Gastrocnemius medialis (tissue), 4 donors: ENCODE data around the gene GABRR2. TPM values are rescaled to one million over a fixed set of nuclear protein-coding genes. Genes with fewer than 3 reads are reported as not detected.

Source experiments
- ATAC-seq, 2 donors: fragments of 150-250 bp; one replicate each; pipeline ENCODE4 v1.9.1; 2016
- DNase-seq, 2 donors: peaks; one replicate each; pipeline ENCODE4 v3.0.0-alpha.2; 2019
- H3K27ac ChIP-seq, 4 donors: fragments of 200-600 bp; sonication (generic); 1 replicate in 1 of 4; 2 replicates in 3 of 4; pipeline ENCODE4 v1.5.1; 2016 to 2018; ENCODE audit warnings: mild to moderate bottlenecking in 2 of 4, moderate library complexity in 1 of 4
- H3K27me3 ChIP-seq, 3 donors: fragments of 200-600 bp; sonication (generic) in 2 of 3; 1 replicate in 1 of 3; 2 replicates in 2 of 3; pipeline versions ENCODE4 v1.5.1 to v1.6.0; 2016 to 2019; ENCODE audit warnings: mild to moderate bottlenecking in 1 of 3, moderate library complexity in 1 of 3
- H3K36me3 ChIP-seq, 2 donors: fragments of 200-600 bp; sonication (generic) in 1 of 2; one replicate each; pipeline ENCODE4 v1.5.1; 2017 to 2018
- H3K4me1 ChIP-seq, 2 donors: fragments of 200-600 bp; sonication (generic) in 1 of 2; one replicate each; pipeline ENCODE4 v1.5.1; 2016 to 2017; ENCODE audit warnings: mild to moderate bottlenecking in 2 of 2
- H3K4me3 ChIP-seq, 4 donors: fragments of 200-600 bp; sonication (generic) in 3 of 4; 1 replicate in 1 of 4; 2 replicates in 3 of 4; pipeline ENCODE4 v1.5.1; 2016 to 2019; ENCODE audit warnings: mild to moderate bottlenecking in 2 of 4
- H3K9me3 ChIP-seq, 3 donors: fragments of 200-600 bp; sonication (generic) in 2 of 3; 1 replicate in 1 of 3; 2 replicates in 2 of 3; pipeline ENCODE4 v1.5.1; 2016 to 2019
- POLR2A ChIP-seq, 2 donors: fragments of 450-650 bp; IDR thresholded peaks; one replicate each; pipeline ENCODE4 v1.6.1; 2017; ENCODE audit warnings: antibody characterized with exemption in 2 of 2, mild to moderate bottlenecking in 2 of 2, moderate library complexity in 2 of 2
- in situ Hi-C, 4 donors: fragments of 200-750 bp; cut with MboI; loops; one replicate each; pipeline versions ENCODE4 v1.15.0 to v1.8.0; 2017; ENCODE audit warnings: low sequenced_read_pairs in 4 of 4
- intact Hi-C: fragments of 100-400 bp; cut with DNase I; formaldehyde crosslinking; loops from one replicate; pipeline ENCODE4 v1.15.1; 2023; ENCODE audit warnings: low total_unique reads
- total RNA-seq, 4 donors: library from RNA; depleted of rRNA; stranded (reverse); fragments of >200 nt; gene quantifications; one replicate each; pipeline versions ENCODE4 v1.1.0 to v1.2.3, GENCODE V29; 2016
- TF ChIP-seq, protein P1 (sequence below), 5 experiments: fragments of 450-650 bp in 3 of 5; fragments of 200-600 bp in 2 of 5; sonication (generic) in 2 of 5; IDR thresholded peaks in 4 of 5; conservative IDR thresholded peaks in 1 of 5; 1 replicate in 4 of 5; 2 replicates in 1 of 5; pipeline ENCODE4 v1.5.1; 2016 to 2019; ENCODE audit warnings: antibody characterized with exemption in 5 of 5, mild to moderate bottlenecking in 3 of 5, moderate library complexity in 3 of 5

The GABRR2 gene
- total RNA-seq, 4 donors from 2014 or later = 0.24 to 0.71 TPM; not detected in 2

DNA sequence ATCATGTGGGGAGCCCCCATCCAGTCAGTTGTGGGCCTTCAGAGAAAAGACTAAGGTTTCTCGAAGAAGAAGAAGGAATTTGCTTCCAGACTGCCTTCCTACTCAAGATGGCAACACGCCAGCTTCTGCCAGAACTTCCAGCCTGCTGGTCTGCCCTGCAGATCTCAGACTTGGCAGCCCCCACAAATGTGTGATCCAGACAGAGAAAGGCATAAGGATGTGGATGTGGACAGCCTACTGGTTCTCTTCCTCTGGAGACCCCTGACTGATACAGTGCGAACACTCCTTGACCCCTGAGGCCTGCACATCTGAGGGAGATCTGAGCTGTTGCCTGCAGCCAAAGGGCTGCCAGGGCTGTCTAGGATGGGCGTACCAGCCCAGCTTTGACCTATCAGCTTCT lies 106.5 kb downstream of the GABRR2 start:
- no peak overlapping the region for H3K27ac ChIP-seq
- DNase-seq = no peak
- H3K27me3 ChIP-seq = no peaks in the 10 kb centered on the region
- TF ChIP-seq POLR2A (IDR thresholded peaks at IDR 0.05) = no peak
- TF ChIP-seq, protein P1, sequence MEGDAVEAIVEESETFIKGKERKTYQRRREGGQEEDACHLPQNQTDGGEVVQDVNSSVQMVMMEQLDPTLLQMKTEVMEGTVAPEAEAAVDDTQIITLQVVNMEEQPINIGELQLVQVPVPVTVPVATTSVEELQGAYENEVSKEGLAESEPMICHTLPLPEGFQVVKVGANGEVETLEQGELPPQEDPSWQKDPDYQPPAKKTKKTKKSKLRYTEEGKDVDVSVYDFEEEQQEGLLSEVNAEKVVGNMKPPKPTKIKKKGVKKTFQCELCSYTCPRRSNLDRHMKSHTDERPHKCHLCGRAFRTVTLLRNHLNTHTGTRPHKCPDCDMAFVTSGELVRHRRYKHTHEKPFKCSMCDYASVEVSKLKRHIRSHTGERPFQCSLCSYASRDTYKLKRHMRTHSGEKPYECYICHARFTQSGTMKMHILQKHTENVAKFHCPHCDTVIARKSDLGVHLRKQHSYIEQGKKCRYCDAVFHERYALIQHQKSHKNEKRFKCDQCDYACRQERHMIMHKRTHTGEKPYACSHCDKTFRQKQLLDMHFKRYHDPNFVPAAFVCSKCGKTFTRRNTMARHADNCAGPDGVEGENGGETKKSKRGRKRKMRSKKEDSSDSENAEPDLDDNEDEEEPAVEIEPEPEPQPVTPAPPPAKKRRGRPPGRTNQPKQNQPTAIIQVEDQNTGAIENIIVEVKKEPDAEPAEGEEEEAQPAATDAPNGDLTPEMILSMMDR (IDR thresholded peaks at IDR 0.05 in 4 of 5, conservative IDR thresholded peaks at IDR 0.05 in 1 of 5) = no peak
- no peaks in the 10 kb centered on the region for H3K4me1 ChIP-seq
- intact Hi-C loops (no loop called here), in situ Hi-C loops (no loop called here)
- no peaks in the 10 kb centered on the region for H3K36me3 ChIP-seq
- no peak for ATAC-seq
- H3K4me3 ChIP-seq = no peak overlapping the region
- no peaks in the 10 kb centered on the region for H3K9me3 ChIP-seq

Other genes starting within 250 kb of the GABRR2 start
- 100 to 1,000 TPM; 229 to 458 (median 311) TPM for gene PNRC1, start 234.5 kb downstream of the GABRR2 start, total RNA-seq
- gene SRSF12, start 197.2 kb downstream of the GABRR2 start, total RNA-seq = under 1 TPM in 2 of 4 donors, not detected in 2; 0.31 to 0.33 TPM
- 10 to 100 TPM; 18.1 to 54.6 (median 26.3) TPM for gene PM20D2, start 169.2 kb downstream of the GABRR2 start, total RNA-seq
- gene GABRR1, start 97.9 kb downstream of the GABRR2 start, total RNA-seq = under 1 TPM in 2 of 4 donors, not detected in 2; 0.20 to 0.25 TPM
- 10 to 100 TPM; 10.5 to 15.1 (median 14.6) TPM for gene UBE2J1, start 37.4 kb upstream of the GABRR2 start, total RNA-seq
- gene RRAGD, start 97.0 kb upstream of the GABRR2 start, total RNA-seq = 100 to 1,000 TPM in 2 of 4 donors, 10 to 100 TPM in 2; 53.6 to 173 (median 106) TPM
- 1 to 10 TPM; 1.6 to 6.8 (median 2.9) TPM for gene ANKRD6, start 117.9 kb upstream of the GABRR2 start, total RNA-seq